ENCODE results near the gene MTRFR. TPM values are rescaled to one million over a fixed set of nuclear protein-coding genes. Genes with fewer than 3 reads are reported as not detected.

The MTRFR gene
- total RNA-seq, 1 experiment from 2014 or later = 14.8 TPM

DNA sequence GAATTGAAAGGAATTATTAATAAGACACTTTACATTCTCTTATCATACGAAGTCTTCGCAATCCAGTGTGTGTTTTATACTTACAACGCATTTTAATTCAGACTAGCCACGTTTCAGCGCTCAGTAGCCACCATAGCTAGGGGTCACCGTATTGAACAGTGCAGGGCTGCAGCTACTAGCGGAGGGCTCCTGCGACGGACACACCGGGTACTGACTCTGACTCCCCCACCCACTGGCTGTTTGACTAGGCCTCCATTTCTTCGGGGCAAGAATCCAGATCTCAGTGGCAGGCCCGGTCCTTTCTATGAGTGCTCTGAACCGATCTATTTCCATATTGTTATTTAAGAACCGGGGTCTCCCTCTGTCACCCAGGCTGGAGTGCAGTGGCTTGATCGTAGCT is 39.9 kb downstream of the MTRFR start:
- Histone ChIP-seq H2BK15ac (ENCODE audit: low read depth, low read length) (no peak overlapping the region), H2BK12ac (ENCODE audit: insufficient read length, low read depth, low read length) (no peak overlapping the region), H3K9ac (ENCODE audit: extremely low read depth, insufficient read length, low read length) (no peak overlapping the region), H3T11ph (ENCODE audit: low read length) (no peak overlapping the region), H3K9me3 (ENCODE audit: control insufficient read depth, low read depth, low read length) (no peaks in the 10 kb centered on the region), H2BK20ac (ENCODE audit: low read depth, low read length, poor library complexity, severe bottlenecking) (no peak overlapping the region), H3K27me3 (ENCODE audit: insufficient read depth, low read length) (no peaks in the 10 kb centered on the region), H3K4ac (ENCODE audit: low read depth, low read length) (no peak overlapping the region), H4K5ac (ENCODE audit: insufficient read length, low read depth, low read length) (no peak overlapping the region), H3K23ac (ENCODE audit: insufficient read length, low read depth, low read length) (no peak overlapping the region), H3K4me1 (ENCODE audit: insufficient read depth, low read length) (peaks cover 3% of the 10 kb centered on the region; the same call in 1 of the 2 replicates), H3K23me2 (ENCODE audit: insufficient read length, low read depth, low read length, poor library complexity, severe bottlenecking) (peaks cover 14% of the 10 kb centered on the region), H4K8ac (replicated peaks; ENCODE audit: insufficient read length, low read depth, low read length) (no peak overlapping the region), H3K18ac (ENCODE audit: insufficient read length, low read depth, low read length) (no peak overlapping the region), H3K4me2 (ENCODE audit: insufficient read depth, insufficient read length, low read length) (no peak overlapping the region), H2AFZ (ENCODE audit: low read length) (no peak overlapping the region), H3K14ac (ENCODE audit: insufficient read depth, low read length) (no peak overlapping the region), H2BK5ac (ENCODE audit: insufficient read length, low read length) (no peak overlapping the region), H3K56ac (ENCODE audit: insufficient read length, low read depth, low read length) (no peak overlapping the region), H3K27ac (ENCODE audit: insufficient read length, low read depth, low read length) (no peak overlapping the region), H2BK120ac (ENCODE audit: low read depth, low read length, poor library complexity, severe bottlenecking) (no peak overlapping the region), H3K79me2 (ENCODE audit: insufficient read depth, low read length) (peaks cover 15% of the 10 kb centered on the region; the same call in 1 of the 2 replicates), H3K79me1 (ENCODE audit: insufficient read depth, low read depth, low read length, poor library complexity, severe bottlenecking) (no peaks in the 10 kb centered on the region), H2AK5ac (ENCODE audit: insufficient read length, low read length) (no peak overlapping the region), H4K20me1 (ENCODE audit: control insufficient read depth, insufficient read depth, insufficient read length) (no peaks in the 10 kb centered on the region), H4K91ac (ENCODE audit: insufficient read length, low read depth, low read length) (no peak overlapping the region)
- Mint-ChIP-seq H3K4me1 (peaks cover 22 to 24% of the 10 kb centered on the region in 2 experiments), H3K27me3 (ENCODE audit: low read depth) (no peaks in the 10 kb centered on the region), H3K36me3 (ENCODE audit: insufficient read depth in 1 of 3, low read depth in 3 of 3) (peaks cover 2 to 11% (median 8%) of the 10 kb centered on the region in 3 experiments; a peak in 5 of 7 replicates), H3K4me3 (peak overlapping the region; percentile 58 to 75; a peak in 3 of 5 replicates), H3K27ac (peak overlapping the region in 1 of 3 experiments; percentile 81; a peak in 2 of 7 replicates), H3K9me3 (peaks cover 0 to 3% of the 10 kb centered on the region in 2 experiments; a peak in 2 of 5 replicates)
- WGBS (ENCODE audit: extremely low coverage, insufficient read length, low lambda C conversion rate) = no CpG with 5 or more reads among the region's 15 CpGs
- TF ChIP-seq, protein P1, sequence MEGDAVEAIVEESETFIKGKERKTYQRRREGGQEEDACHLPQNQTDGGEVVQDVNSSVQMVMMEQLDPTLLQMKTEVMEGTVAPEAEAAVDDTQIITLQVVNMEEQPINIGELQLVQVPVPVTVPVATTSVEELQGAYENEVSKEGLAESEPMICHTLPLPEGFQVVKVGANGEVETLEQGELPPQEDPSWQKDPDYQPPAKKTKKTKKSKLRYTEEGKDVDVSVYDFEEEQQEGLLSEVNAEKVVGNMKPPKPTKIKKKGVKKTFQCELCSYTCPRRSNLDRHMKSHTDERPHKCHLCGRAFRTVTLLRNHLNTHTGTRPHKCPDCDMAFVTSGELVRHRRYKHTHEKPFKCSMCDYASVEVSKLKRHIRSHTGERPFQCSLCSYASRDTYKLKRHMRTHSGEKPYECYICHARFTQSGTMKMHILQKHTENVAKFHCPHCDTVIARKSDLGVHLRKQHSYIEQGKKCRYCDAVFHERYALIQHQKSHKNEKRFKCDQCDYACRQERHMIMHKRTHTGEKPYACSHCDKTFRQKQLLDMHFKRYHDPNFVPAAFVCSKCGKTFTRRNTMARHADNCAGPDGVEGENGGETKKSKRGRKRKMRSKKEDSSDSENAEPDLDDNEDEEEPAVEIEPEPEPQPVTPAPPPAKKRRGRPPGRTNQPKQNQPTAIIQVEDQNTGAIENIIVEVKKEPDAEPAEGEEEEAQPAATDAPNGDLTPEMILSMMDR (conservative IDR thresholded peaks at IDR 0.05) = no peak
- DNase-seq = no peak
